GM23338 (cell line): ENCODE results near the gene NPW.

Experiments
- EZH2 ChIP-seq: fragments of 200-600 bp; sonication (generic); IDR thresholded peaks from one replicate; pipeline ENCODE4 v1.8.0; 2017; ENCODE audit warnings: antibody characterized with exemption, mild to moderate bottlenecking, low read depth; ENCODE audit not compliant: unreplicated experiment
- TF ChIP-seq, protein P1 (sequence below): fragments of 250-450 bp; sonication (Bioruptor Pico); IDR thresholded peaks from 2 replicates; pipeline ENCODE4 v1.5.0; 2020; ENCODE audit warnings: mild to moderate bottlenecking, moderate library complexity
- TF ChIP-seq, protein P2 (sequence below), 2 experiments: fragments of 200-600 bp in 1 of 2; sonication (generic) in 1 of 2; conservative IDR thresholded peaks; 2 replicates each; pipeline versions ENCODE4 v1.5.1 to v1.6.1; 2016 to 2017; ENCODE audit warnings: antibody characterized with exemption in 2 of 2, low read depth in 2 of 2, mild to moderate bottlenecking in 2 of 2, moderate library complexity in 1 of 2

- TF ChIP-seq, protein P1, sequence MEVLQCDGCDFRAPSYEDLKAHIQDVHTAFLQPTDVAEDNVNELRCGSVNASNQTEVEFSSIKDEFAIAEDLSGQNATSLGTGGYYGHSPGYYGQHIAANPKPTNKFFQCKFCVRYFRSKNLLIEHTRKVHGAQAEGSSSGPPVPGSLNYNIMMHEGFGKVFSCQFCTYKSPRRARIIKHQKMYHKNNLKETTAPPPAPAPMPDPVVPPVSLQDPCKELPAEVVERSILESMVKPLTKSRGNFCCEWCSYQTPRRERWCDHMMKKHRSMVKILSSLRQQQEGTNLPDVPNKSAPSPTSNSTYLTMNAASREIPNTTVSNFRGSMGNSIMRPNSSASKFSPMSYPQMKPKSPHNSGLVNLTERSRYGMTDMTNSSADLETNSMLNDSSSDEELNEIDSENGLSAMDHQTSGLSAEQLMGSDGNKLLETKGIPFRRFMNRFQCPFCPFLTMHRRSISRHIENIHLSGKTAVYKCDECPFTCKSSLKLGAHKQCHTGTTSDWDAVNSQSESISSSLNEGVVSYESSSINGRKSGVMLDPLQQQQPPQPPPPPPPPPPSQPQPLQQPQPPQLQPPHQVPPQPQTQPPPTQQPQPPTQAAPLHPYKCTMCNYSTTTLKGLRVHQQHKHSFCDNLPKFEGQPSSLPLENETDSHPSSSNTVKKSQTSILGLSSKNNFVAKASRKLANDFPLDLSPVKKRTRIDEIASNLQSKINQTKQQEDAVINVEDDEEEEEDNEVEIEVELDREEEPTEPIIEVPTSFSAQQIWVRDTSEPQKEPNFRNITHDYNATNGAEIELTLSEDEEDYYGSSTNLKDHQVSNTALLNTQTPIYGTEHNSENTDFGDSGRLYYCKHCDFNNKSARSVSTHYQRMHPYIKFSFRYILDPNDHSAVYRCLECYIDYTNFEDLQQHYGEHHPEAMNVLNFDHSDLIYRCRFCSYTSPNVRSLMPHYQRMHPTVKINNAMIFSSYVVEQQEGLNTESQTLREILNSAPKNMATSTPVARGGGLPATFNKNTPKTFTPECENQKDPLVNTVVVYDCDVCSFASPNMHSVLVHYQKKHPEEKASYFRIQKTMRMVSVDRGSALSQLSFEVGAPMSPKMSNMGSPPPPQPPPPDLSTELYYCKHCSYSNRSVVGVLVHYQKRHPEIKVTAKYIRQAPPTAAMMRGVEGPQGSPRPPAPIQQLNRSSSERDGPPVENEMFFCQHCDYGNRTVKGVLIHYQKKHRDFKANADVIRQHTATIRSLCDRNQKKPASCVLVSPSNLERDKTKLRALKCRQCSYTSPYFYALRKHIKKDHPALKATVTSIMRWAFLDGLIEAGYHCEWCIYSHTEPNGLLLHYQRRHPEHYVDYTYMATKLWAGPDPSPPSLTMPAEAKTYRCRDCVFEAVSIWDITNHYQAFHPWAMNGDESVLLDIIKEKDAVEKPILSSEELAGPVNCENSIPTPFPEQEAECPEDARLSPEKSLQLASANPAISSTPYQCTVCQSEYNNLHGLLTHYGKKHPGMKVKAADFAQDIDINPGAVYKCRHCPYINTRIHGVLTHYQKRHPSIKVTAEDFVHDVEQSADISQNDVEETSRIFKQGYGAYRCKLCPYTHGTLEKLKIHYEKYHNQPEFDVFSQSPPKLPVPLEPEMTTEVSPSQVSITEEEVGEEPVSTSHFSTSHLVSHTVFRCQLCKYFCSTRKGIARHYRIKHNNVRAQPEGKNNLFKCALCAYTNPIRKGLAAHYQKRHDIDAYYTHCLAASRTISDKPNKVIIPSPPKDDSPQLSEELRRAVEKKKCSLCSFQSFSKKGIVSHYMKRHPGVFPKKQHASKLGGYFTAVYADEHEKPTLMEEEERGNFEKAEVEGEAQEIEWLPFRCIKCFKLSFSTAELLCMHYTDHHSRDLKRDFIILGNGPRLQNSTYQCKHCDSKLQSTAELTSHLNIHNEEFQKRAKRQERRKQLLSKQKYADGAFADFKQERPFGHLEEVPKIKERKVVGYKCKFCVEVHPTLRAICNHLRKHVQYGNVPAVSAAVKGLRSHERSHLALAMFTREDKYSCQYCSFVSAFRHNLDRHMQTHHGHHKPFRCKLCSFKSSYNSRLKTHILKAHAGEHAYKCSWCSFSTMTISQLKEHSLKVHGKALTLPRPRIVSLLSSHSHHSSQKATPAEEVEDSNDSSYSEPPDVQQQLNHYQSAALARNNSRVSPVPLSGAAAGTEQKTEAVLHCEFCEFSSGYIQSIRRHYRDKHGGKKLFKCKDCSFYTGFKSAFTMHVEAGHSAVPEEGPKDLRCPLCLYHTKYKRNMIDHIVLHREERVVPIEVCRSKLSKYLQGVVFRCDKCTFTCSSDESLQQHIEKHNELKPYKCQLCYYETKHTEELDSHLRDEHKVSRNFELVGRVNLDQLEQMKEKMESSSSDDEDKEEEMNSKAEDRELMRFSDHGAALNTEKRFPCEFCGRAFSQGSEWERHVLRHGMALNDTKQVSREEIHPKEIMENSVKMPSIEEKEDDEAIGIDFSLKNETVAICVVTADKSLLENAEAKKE: no peak
- TF ChIP-seq, protein P2, sequence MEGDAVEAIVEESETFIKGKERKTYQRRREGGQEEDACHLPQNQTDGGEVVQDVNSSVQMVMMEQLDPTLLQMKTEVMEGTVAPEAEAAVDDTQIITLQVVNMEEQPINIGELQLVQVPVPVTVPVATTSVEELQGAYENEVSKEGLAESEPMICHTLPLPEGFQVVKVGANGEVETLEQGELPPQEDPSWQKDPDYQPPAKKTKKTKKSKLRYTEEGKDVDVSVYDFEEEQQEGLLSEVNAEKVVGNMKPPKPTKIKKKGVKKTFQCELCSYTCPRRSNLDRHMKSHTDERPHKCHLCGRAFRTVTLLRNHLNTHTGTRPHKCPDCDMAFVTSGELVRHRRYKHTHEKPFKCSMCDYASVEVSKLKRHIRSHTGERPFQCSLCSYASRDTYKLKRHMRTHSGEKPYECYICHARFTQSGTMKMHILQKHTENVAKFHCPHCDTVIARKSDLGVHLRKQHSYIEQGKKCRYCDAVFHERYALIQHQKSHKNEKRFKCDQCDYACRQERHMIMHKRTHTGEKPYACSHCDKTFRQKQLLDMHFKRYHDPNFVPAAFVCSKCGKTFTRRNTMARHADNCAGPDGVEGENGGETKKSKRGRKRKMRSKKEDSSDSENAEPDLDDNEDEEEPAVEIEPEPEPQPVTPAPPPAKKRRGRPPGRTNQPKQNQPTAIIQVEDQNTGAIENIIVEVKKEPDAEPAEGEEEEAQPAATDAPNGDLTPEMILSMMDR (conservative IDR thresholded peaks at IDR 0.05; ENCODE audit: low read depth in 2 of 2): no peak
- TF ChIP-seq EZH2: no peak
Measured at GRCh38 chr16:2028146-2028545, 8.6 kb downstream of the NPW start.
